Measurements from ENCODE around the gene RXFP1.

GRCh38 chr4:158538911-158539310, 17.2 kb downstream of the RXFP1 start:
- TF ChIP-seq CTCF (IDR thresholded peaks at IDR 0.05) (no peak), POLR2A (IDR thresholded peaks at IDR 0.05) (no peak), POLR2AphosphoS5 (IDR thresholded peaks at IDR 0.05) (no peak), EP300 (IDR thresholded peaks at IDR 0.05) (no peak)

All from stomach (tissue), 4 donors.